Tibial nerve (tissue), 4 donors: ENCODE results near the gene RRM1. TPM values are rescaled to one million over a fixed set of nuclear protein-coding genes. Genes with fewer than 3 reads are reported as not detected.
A peak's percentile ranks its signal among the peaks of the same experiment; 100 is the strongest.

Source experiments
- DNase-seq, 2 donors: peaks; one replicate each; pipeline ENCODE4 v3.0.0-alpha.2; 2019; ENCODE audit warnings: low spot score in 2 of 2
- H3K27ac ChIP-seq, 4 donors: fragments of 200-600 bp; sonication (generic) in 3 of 4; one replicate each; pipeline ENCODE4 v1.5.1; 2017 to 2019; ENCODE audit warnings: mild to moderate bottlenecking in 1 of 4
- H3K27me3 ChIP-seq, 2 donors: fragments of 200-600 bp; sonication (generic) in 1 of 2; one replicate each; pipeline versions ENCODE4 v1.5.1 to v1.6.0; 2017 to 2019
- H3K36me3 ChIP-seq, 3 donors: fragments of 200-600 bp; sonication (generic); one replicate each; pipeline ENCODE4 v1.5.1; 2018 to 2019
- H3K4me1 ChIP-seq, 4 donors: fragments of 200-600 bp; sonication (generic) in 3 of 4; one replicate each; pipeline ENCODE4 v1.5.1; 2017 to 2019
- H3K4me3 ChIP-seq, 4 donors: fragments of 200-600 bp; sonication (generic) in 3 of 4; one replicate each; pipeline ENCODE4 v1.5.1; 2017 to 2019; ENCODE audit warnings: mild to moderate bottlenecking in 1 of 4, moderate library complexity in 1 of 4
- H3K9me3 ChIP-seq, 4 donors: fragments of 200-600 bp; sonication (generic) in 3 of 4; one replicate each; pipeline ENCODE4 v1.5.1; 2017 to 2019
- CTCF ChIP-seq, 5 experiments: fragments of 200-600 bp in 3 of 5; fragments of 450-650 bp in 2 of 5; sonication (generic) in 3 of 5; IDR thresholded peaks; one replicate each; pipeline ENCODE4 v1.5.1; 2016 to 2019; ENCODE audit warnings: antibody characterized with exemption in 5 of 5, mild to moderate bottlenecking in 3 of 5, moderate library complexity in 2 of 5
- EP300 ChIP-seq, 2 donors: sonication (generic); formaldehyde crosslinking; IDR thresholded peaks; one replicate each; pipeline ENCODE4 v1.6.1; 2017; ENCODE audit warnings: antibody characterized with exemption in 2 of 2, mild to moderate bottlenecking in 1 of 2
- POLR2A ChIP-seq, 2 donors: fragments of 450-650 bp; IDR thresholded peaks; one replicate each; pipeline ENCODE4 v1.6.1; 2017; ENCODE audit warnings: antibody characterized with exemption in 2 of 2, mild to moderate bottlenecking in 2 of 2, moderate library complexity in 2 of 2
- WGBS, 2 donors: methylation state at CpG; one replicate each; pipeline ENCODE4 v1.1.5; 2018; 5-methylcytosine and 5-hydroxymethylcytosine counted together
- total RNA-seq, 4 donors: library from RNA; depleted of rRNA; stranded (reverse); fragments of >200 nt; gene quantifications; one replicate each; pipeline ENCODE4 v1.1.0, GENCODE V29; 2016

The RRM1 gene
- total RNA-seq, 4 donors from 2014 or later: 23.3 to 35.2 (median 31.5) TPM

- Histone ChIP-seq H3K36me3 (no peaks in the 10 kb centered on the region), H3K27me3 (no peaks in the 10 kb centered on the region), H3K4me1 (peaks cover 0 to 9% (median 0%) of the 10 kb centered on the region in 4 donors), H3K9me3 (no peaks in the 10 kb centered on the region), H3K27ac (no peak overlapping the region), H3K4me3 (no peak overlapping the region)
- TF ChIP-seq POLR2A (IDR thresholded peaks at IDR 0.05) (no peak), EP300 (IDR thresholded peaks at IDR 0.05) (no peak), CTCF (IDR thresholded peaks at IDR 0.05) (no peak)
- DNase-seq: no peak
- 84 to 92% methylated on average over 12 to 14 of the region's 14 CpGs for WGBS, 2 donors
These were observed 88.9 kb downstream of the RRM1 start for GRCh38 chr11:4183410-4184057.

- 55 to 56% methylated on average over 7 of the region's 7 CpGs for WGBS, 2 donors
- no peak for DNase-seq
- H3K27me3 ChIP-seq: no peaks in the 10 kb centered on the region
- no peaks in the 10 kb centered on the region for H3K36me3 ChIP-seq
- H3K9me3 ChIP-seq: no peaks in the 10 kb centered on the region
- TF ChIP-seq EP300 (IDR thresholded peaks at IDR 0.05) (no peak), CTCF (IDR thresholded peaks at IDR 0.05) (no peak), POLR2A (IDR thresholded peaks at IDR 0.05) (no peak)
- no peak overlapping the region for H3K27ac ChIP-seq
- H3K4me3 ChIP-seq: no peak overlapping the region
- H3K4me1 ChIP-seq: peaks cover 0 to 9% (median 0%) of the 10 kb centered on the region in 4 donors
These were observed 89.7 kb downstream of the RRM1 start for GRCh38 chr11:4184163-4184916.

GRCh38 chr11:4185561-4185960 lies 91.0 kb downstream of the RRM1 start:
- DNase-seq: no peak
- no peak for TF ChIP-seq CTCF (IDR thresholded peaks at IDR 0.05)
- TF ChIP-seq POLR2A (IDR thresholded peaks at IDR 0.05): no peak
- TF ChIP-seq EP300 (IDR thresholded peaks at IDR 0.05): no peak
- Histone ChIP-seq H3K27me3 (no peaks in the 10 kb centered on the region), H3K36me3 (no peaks in the 10 kb centered on the region), H3K4me3 (no peak overlapping the region), H3K27ac (no peak overlapping the region), H3K9me3 (no peaks in the 10 kb centered on the region), H3K4me1 (peaks cover 0 to 9% (median 0%) of the 10 kb centered on the region in 4 donors)
- 80 to 82% methylated on average over 3 of the region's 3 CpGs for WGBS, 2 donors

- Histone ChIP-seq H3K27me3 (no peaks in the 10 kb centered on the region), H3K27ac (peak overlapping the region in 2 of 4 donors; percentile 18 to 65), H3K4me1 (peaks cover 0 to 9% (median 0%) of the 10 kb centered on the region in 4 donors), H3K36me3 (no peaks in the 10 kb centered on the region), H3K9me3 (no peaks in the 10 kb centered on the region), H3K4me3 (peak overlapping the region in 3 of 4 donors; percentile 40 to 63 (median 62))
- DNase-seq: no peak
- TF ChIP-seq CTCF (IDR thresholded peaks at IDR 0.05) (no peak), POLR2A (IDR thresholded peaks at IDR 0.05) (no peak), EP300 (IDR thresholded peaks at IDR 0.05) (no peak)
- 36 to 37% methylated on average over 9 of the region's 9 CpGs for WGBS, 2 donors
These were observed 92.0 kb downstream of the RRM1 start for GRCh38 chr11:4186464-4187054.
